ENCODE results near the gene PYGB.
"Not testable (repeated sequence)": the region's sequence is repeated elsewhere in the genome, so short reads cannot be mapped to it uniquely, and the experiment has no call there.

- not testable (repeated sequence) for TF ChIP-seq CTCF (IDR thresholded peaks at IDR 0.05); SIN3A (IDR thresholded peaks at IDR 0.05; ENCODE audit: borderline replicate concordance, insufficient read depth, low read depth, low read length); POLR2AphosphoS5 (IDR thresholded peaks at IDR 0.05; ENCODE audit: low read depth, low read length); TCF7L2 (IDR thresholded peaks at IDR 0.05; ENCODE audit: low read depth, low read length)
- TF ChIP-seq, protein P1, sequence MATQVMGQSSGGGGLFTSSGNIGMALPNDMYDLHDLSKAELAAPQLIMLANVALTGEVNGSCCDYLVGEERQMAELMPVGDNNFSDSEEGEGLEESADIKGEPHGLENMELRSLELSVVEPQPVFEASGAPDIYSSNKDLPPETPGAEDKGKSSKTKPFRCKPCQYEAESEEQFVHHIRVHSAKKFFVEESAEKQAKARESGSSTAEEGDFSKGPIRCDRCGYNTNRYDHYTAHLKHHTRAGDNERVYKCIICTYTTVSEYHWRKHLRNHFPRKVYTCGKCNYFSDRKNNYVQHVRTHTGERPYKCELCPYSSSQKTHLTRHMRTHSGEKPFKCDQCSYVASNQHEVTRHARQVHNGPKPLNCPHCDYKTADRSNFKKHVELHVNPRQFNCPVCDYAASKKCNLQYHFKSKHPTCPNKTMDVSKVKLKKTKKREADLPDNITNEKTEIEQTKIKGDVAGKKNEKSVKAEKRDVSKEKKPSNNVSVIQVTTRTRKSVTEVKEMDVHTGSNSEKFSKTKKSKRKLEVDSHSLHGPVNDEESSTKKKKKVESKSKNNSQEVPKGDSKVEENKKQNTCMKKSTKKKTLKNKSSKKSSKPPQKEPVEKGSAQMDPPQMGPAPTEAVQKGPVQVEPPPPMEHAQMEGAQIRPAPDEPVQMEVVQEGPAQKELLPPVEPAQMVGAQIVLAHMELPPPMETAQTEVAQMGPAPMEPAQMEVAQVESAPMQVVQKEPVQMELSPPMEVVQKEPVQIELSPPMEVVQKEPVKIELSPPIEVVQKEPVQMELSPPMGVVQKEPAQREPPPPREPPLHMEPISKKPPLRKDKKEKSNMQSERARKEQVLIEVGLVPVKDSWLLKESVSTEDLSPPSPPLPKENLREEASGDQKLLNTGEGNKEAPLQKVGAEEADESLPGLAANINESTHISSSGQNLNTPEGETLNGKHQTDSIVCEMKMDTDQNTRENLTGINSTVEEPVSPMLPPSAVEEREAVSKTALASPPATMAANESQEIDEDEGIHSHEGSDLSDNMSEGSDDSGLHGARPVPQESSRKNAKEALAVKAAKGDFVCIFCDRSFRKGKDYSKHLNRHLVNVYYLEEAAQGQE (IDR thresholded peaks at IDR 0.05; ENCODE audit: insufficient read depth in 1 of 2, low read depth in 2 of 2, low read length in 1 of 2) = not testable (repeated sequence)
These were observed 13.7 kb upstream of the PYGB start for GRCh38 chr20:25234009-25234849.

Data from Panc1 (cell line).